ENCODE results near the gene KRTAP5-10. TPM values are rescaled to one million over a fixed set of nuclear protein-coding genes. Genes with fewer than 3 reads are reported as not detected.
A peak's percentile ranks its signal among the peaks of the same experiment; 100 is the strongest.
"Not testable (repeated sequence)": the region's sequence is repeated elsewhere in the genome, so short reads cannot be mapped to it uniquely, and the experiment has no call there.

KRTAP5-10 gene
- total RNA-seq, 1 donor from 2014 or later = 0.41 TPM

- H3K27ac Mint-ChIP-seq = no peak overlapping the region
- H3K27me3 Mint-ChIP-seq = peaks cover 37% of the 10 kb centered on the region
- no peak for DNase-seq (ENCODE audit: low spot score, unreplicated experiment)
- no peaks in the 10 kb centered on the region for H3K36me3 Mint-ChIP-seq (ENCODE audit: insufficient read depth)
- no peak overlapping the region for H3K4me3 Mint-ChIP-seq (ENCODE audit: low read depth)
- peaks cover 3% of the 10 kb centered on the region for H3K9me3 Mint-ChIP-seq (ENCODE audit: low read depth)
- TF ChIP-seq CTCF (IDR thresholded peaks at IDR 0.05; ENCODE audit: unreplicated experiment) = no peak
- H3K4me1 Mint-ChIP-seq (ENCODE audit: low read depth) = peaks cover 6% of the 10 kb centered on the region
Observed at GRCh38 chr11:71564430-71564829, 933 bp upstream of the KRTAP5-10 start.

GRCh38 chr11:71566081-71566620 lies 788 bp downstream of the KRTAP5-10 start:
- Mint-ChIP-seq H3K36me3 (ENCODE audit: insufficient read depth) (no peaks in the 10 kb centered on the region), H3K4me1 (ENCODE audit: low read depth) (peaks cover 6% of the 10 kb centered on the region), H3K9me3 (ENCODE audit: low read depth) (no peaks in the 10 kb centered on the region), H3K27ac (peak overlapping the region; percentile 2), H3K4me3 (ENCODE audit: low read depth) (no peak overlapping the region), H3K27me3 (peaks cover 39% of the 10 kb centered on the region)
- DNase-seq (ENCODE audit: low spot score, unreplicated experiment) = no peak
- no peak for TF ChIP-seq CTCF (IDR thresholded peaks at IDR 0.05; ENCODE audit: unreplicated experiment)

GRCh38 chr11:71566626-71567599 lies 1.6 kb downstream of the KRTAP5-10 start:
- not testable (repeated sequence) for H3K36me3 Mint-ChIP-seq (ENCODE audit: insufficient read depth); H3K4me1 Mint-ChIP-seq (ENCODE audit: low read depth); H3K4me3 Mint-ChIP-seq (ENCODE audit: low read depth); DNase-seq (ENCODE audit: low spot score, unreplicated experiment); H3K9me3 Mint-ChIP-seq (ENCODE audit: low read depth)
- Mint-ChIP-seq H3K27ac (peak overlapping the region; percentile 35), H3K27me3 (peaks cover 38% of the 10 kb centered on the region)

- not testable (repeated sequence) for H3K4me1 Mint-ChIP-seq (ENCODE audit: low read depth); DNase-seq (ENCODE audit: low spot score, unreplicated experiment); H3K27ac Mint-ChIP-seq; H3K9me3 Mint-ChIP-seq (ENCODE audit: low read depth); H3K36me3 Mint-ChIP-seq (ENCODE audit: insufficient read depth); H3K4me3 Mint-ChIP-seq (ENCODE audit: low read depth)
- H3K27me3 Mint-ChIP-seq = peaks cover 38% of the 10 kb centered on the region
Observed at GRCh38 chr11:71567633-71568032, 2.3 kb downstream of the KRTAP5-10 start.

GRCh38 chr11:71568704-71569349 lies 3.5 kb downstream of the KRTAP5-10 start:
- H3K27me3 Mint-ChIP-seq = peaks cover 28% of the 10 kb centered on the region
- no peak for DNase-seq (ENCODE audit: low spot score, unreplicated experiment)
- TF ChIP-seq CTCF (IDR thresholded peaks at IDR 0.05; ENCODE audit: unreplicated experiment) = no peak
- H3K4me3 Mint-ChIP-seq (ENCODE audit: low read depth) = no peak overlapping the region
- no peaks in the 10 kb centered on the region for H3K36me3 Mint-ChIP-seq (ENCODE audit: insufficient read depth)
- no peaks in the 10 kb centered on the region for H3K9me3 Mint-ChIP-seq (ENCODE audit: low read depth)
- no peak overlapping the region for H3K27ac Mint-ChIP-seq
- H3K4me1 Mint-ChIP-seq (ENCODE audit: low read depth) = peaks cover 6% of the 10 kb centered on the region

GRCh38 chr11:71571101-71571850 lies 5.9 kb downstream of the KRTAP5-10 start:
- H3K4me3 Mint-ChIP-seq (ENCODE audit: low read depth); H3K27ac Mint-ChIP-seq; DNase-seq (ENCODE audit: low spot score, unreplicated experiment); H3K4me1 Mint-ChIP-seq (ENCODE audit: low read depth); H3K9me3 Mint-ChIP-seq (ENCODE audit: low read depth); H3K36me3 Mint-ChIP-seq (ENCODE audit: insufficient read depth): not testable (repeated sequence)
- peaks cover 22% of the 10 kb centered on the region for H3K27me3 Mint-ChIP-seq

Data from progenitor cell of endocrine pancreas (in vitro differentiated cells).